ENCODE measurements around the gene OR1I1.

DNA sequence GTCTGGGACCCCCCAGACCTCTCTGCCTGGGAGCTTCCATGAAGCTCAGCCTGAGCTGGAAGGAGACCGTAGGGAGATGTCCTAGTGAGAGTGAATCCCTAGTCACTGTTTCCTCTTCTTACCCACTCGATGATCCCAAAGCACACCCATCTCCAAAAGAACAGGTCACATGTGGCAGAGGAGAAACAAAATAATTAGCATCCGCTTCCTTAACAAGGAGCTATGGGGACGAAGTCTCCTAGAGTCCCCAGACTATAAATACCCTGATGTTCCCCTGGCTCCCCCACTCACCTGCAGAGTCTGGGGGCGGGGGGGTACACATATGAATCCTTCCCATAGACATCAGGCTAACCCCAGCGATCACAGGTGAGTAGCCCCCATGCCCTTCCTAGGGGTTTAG, at the start of gene OR1I1:
- TF ChIP-seq GABPB1 (CRISPR knock-in tag; IDR thresholded peaks at IDR 0.05) (no peak), ATF1 (CRISPR knock-in tag; IDR thresholded peaks at IDR 0.05) (no peak), SP1 (CRISPR knock-in tag; conservative IDR thresholded peaks at IDR 0.05) (no peak), ZNF232 (CRISPR knock-in tag; IDR thresholded peaks at IDR 0.05) (no peak), ZNF671 (CRISPR knock-in tag; IDR thresholded peaks at IDR 0.05) (no peak), IRF2 (CRISPR knock-in tag; IDR thresholded peaks at IDR 0.05; ENCODE audit: borderline replicate concordance, low read depth) (no peak), ZNF138 (CRISPR knock-in tag; conservative IDR thresholded peaks at IDR 0.05) (no peak), ZNF121 (CRISPR knock-in tag; IDR thresholded peaks at IDR 0.05) (no peak)
- TF ChIP-seq, protein P1, sequence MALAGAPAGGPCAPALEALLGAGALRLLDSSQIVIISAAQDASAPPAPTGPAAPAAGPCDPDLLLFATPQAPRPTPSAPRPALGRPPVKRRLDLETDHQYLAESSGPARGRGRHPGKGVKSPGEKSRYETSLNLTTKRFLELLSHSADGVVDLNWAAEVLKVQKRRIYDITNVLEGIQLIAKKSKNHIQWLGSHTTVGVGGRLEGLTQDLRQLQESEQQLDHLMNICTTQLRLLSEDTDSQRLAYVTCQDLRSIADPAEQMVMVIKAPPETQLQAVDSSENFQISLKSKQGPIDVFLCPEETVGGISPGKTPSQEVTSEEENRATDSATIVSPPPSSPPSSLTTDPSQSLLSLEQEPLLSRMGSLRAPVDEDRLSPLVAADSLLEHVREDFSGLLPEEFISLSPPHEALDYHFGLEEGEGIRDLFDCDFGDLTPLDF (CRISPR knock-in tag; IDR thresholded peaks at IDR 0.05), result no peak
- TF ChIP-seq, protein P2, sequence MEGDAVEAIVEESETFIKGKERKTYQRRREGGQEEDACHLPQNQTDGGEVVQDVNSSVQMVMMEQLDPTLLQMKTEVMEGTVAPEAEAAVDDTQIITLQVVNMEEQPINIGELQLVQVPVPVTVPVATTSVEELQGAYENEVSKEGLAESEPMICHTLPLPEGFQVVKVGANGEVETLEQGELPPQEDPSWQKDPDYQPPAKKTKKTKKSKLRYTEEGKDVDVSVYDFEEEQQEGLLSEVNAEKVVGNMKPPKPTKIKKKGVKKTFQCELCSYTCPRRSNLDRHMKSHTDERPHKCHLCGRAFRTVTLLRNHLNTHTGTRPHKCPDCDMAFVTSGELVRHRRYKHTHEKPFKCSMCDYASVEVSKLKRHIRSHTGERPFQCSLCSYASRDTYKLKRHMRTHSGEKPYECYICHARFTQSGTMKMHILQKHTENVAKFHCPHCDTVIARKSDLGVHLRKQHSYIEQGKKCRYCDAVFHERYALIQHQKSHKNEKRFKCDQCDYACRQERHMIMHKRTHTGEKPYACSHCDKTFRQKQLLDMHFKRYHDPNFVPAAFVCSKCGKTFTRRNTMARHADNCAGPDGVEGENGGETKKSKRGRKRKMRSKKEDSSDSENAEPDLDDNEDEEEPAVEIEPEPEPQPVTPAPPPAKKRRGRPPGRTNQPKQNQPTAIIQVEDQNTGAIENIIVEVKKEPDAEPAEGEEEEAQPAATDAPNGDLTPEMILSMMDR (IDR thresholded peaks at IDR 0.05), result no peak
- TF ChIP-seq, protein P3, sequence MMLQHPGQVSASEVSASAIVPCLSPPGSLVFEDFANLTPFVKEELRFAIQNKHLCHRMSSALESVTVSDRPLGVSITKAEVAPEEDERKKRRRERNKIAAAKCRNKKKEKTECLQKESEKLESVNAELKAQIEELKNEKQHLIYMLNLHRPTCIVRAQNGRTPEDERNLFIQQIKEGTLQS (CRISPR knock-in tag; conservative IDR thresholded peaks at IDR 0.05), result no peak
- TF ChIP-seq, protein P4, sequence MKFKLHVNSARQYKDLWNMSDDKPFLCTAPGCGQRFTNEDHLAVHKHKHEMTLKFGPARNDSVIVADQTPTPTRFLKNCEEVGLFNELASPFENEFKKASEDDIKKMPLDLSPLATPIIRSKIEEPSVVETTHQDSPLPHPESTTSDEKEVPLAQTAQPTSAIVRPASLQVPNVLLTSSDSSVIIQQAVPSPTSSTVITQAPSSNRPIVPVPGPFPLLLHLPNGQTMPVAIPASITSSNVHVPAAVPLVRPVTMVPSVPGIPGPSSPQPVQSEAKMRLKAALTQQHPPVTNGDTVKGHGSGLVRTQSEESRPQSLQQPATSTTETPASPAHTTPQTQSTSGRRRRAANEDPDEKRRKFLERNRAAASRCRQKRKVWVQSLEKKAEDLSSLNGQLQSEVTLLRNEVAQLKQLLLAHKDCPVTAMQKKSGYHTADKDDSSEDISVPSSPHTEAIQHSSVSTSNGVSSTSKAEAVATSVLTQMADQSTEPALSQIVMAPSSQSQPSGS (CRISPR knock-in tag; IDR thresholded peaks at IDR 0.05; ENCODE audit: borderline replicate concordance, low read depth), result no peak
- TF ChIP-seq, protein P5, sequence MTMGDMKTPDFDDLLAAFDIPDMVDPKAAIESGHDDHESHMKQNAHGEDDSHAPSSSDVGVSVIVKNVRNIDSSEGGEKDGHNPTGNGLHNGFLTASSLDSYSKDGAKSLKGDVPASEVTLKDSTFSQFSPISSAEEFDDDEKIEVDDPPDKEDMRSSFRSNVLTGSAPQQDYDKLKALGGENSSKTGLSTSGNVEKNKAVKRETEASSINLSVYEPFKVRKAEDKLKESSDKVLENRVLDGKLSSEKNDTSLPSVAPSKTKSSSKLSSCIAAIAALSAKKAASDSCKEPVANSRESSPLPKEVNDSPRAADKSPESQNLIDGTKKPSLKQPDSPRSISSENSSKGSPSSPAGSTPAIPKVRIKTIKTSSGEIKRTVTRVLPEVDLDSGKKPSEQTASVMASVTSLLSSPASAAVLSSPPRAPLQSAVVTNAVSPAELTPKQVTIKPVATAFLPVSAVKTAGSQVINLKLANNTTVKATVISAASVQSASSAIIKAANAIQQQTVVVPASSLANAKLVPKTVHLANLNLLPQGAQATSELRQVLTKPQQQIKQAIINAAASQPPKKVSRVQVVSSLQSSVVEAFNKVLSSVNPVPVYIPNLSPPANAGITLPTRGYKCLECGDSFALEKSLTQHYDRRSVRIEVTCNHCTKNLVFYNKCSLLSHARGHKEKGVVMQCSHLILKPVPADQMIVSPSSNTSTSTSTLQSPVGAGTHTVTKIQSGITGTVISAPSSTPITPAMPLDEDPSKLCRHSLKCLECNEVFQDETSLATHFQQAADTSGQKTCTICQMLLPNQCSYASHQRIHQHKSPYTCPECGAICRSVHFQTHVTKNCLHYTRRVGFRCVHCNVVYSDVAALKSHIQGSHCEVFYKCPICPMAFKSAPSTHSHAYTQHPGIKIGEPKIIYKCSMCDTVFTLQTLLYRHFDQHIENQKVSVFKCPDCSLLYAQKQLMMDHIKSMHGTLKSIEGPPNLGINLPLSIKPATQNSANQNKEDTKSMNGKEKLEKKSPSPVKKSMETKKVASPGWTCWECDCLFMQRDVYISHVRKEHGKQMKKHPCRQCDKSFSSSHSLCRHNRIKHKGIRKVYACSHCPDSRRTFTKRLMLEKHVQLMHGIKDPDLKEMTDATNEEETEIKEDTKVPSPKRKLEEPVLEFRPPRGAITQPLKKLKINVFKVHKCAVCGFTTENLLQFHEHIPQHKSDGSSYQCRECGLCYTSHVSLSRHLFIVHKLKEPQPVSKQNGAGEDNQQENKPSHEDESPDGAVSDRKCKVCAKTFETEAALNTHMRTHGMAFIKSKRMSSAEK (CRISPR knock-in tag; IDR thresholded peaks at IDR 0.05; ENCODE audit: borderline replicate concordance), result no peak
